Left kidney (tissue), 2 donors: ENCODE data around the gene STK16. TPM values are rescaled to one million over a fixed set of nuclear protein-coding genes. Genes with fewer than 3 reads are reported as not detected.
A peak's percentile ranks its signal among the peaks of the same experiment; 100 is the strongest.

ENCODE experiments used
- DNase-seq: peaks from one replicate; pipeline ENCODE4 v3.0.0-alpha.2; 2013
- polyA plus RNA-seq: library from polyadenylated mRNA; unstranded; fragments of 120-200 nt; gene quantifications from one replicate; pipeline ENCODE4 v1.2.1, GENCODE V29; 2013; ENCODE audit not compliant: insufficient read length

The STK16 gene
- polyA plus RNA-seq, 1 donor = 34.9 TPM

GRCh38 chr2:219210886-219211362 is 34.4 kb upstream of the STK16 start:
- no peak for DNase-seq

DNA sequence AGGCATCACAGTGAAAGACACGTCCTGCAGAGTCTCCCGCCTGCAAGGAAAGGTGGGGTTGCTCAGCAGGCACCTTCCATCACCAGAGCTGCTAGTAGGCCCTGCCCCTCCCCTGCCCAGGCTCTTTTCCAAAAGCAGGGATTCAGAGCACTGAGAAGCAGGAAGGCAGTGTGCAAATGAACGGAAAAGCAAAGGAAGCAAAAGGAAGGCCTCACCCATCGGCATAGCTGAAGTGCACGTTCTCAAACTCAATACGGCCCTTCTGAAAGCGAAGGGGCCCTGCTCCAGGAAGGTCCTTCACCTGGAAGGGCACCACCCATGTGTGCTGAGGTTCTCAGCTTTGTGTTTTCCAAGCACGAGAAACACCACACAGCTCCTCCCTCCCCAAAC is 32.3 kb upstream of the STK16 start:
- no peak for DNase-seq

DNA sequence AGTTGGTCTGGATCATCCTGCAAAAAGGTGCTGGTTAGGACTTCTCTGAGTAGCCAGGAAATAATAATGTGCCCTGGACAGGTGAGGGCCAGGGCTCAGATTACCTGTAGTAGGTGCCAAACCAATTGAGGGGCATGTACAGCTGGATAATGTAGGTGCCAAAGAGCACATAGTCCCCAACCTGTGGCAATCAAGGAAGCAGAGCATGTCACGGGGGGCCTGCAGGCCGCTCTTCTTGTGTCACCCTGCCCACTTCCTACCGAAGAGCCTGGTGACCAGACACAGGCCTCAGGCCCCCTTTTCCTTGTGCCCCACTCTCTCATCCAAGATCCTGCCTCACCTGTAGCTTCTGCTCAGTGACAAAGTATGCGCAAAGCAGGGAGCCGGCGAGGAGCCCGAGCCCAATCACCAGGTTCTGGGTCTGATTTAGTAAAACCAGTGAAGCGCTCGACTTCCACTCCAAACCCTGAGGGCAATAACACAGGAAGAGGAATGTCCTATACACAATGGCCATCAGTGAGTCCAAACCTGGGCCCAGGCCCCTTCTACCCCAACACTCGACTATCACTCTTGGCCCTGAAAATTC is 31.7 kb upstream of the STK16 start:
- no peak for DNase-seq

DNA sequence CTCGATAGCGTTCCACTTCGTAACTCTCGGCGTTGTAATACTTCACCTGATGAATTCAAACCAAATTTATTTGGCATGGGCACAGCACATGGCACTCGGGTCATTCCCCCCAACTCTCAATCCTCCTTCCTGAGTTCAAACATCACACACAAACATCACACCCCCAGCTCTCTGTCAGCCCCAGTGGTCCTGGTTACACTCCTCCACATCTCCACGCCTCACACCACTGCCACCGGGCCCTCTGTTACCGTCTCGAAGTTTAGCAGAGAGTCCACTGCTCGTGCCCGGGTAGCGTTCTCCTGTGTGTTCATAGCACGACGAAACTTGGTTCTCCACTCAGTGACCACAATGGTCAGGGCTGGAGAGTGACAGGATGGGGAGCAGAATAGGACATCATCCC is 31.1 kb upstream of the STK16 start:
- DNase-seq = no peak

DNA sequence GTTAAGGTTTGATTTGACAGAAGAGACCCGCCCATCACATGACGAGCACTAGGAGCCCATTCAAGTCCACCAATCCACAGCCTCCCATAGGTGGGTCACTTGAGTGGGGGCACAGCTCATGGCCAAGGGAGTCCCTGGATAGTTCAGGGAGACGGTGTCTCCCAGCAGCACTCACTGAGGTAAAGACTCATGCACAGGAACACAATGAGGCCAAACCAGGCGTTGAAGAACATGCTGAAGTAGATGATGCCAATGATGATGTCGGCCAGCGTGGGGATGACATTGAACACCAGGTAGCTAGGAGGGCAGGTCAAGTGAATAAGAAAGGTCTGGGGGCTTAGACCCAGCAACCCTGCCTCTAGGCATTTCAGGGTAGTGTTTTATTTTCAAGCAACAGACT is 30.5 kb upstream of the STK16 start:
- no peak for DNase-seq

DNA sequence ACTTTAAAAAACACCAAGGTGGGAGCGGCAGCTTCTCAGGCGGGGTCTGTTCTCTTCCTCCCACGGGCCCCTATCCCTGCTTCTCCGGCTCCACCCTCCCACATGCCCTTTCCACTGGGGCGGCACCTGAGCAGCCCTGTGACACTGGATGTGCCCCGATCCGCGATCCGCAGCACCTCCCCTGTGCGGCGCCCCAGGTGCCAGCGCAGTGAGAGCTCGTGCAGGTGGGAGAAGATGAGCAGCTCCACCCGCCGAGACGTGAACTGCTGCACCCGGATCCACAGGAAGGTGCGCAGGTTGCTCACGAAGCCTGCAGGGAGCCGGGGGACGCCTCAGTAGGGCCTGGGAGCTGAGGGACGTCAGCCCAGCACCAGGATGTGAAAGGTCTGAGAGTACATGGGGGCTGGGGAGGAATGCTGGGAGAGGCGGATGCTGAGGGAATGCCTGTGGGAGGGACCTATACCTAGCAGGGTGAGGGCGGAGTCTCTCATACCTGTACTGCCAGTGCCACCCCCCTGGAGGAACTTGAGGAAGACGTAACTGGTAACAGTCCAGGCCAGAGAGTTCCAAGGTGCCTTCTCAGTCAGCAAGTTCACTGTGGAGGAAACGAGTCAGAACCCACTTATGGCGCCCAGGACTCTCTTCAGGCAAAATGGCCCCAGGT is 29.3 kb upstream of the STK16 start:
- DNase-seq = no peak

DNA sequence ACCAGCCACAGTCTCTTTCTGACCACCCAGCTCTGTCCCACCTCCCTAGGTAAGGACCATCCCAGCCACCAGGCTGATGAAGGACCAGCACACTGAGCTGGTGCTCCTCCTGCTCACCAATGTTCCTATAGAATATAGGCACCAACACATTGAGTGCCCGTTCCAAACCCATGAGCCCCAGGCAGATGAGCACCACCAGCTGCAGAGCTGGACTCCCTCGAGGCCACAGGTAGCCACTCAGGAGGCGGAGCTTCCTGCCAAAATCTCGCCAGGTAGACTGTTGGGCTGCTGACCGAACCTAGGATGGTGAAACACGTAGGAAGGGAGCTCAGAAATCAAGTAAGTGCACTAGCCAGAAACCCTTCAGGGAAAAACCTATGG is 28.8 kb upstream of the STK16 start:
- DNase-seq = no peak

DNA sequence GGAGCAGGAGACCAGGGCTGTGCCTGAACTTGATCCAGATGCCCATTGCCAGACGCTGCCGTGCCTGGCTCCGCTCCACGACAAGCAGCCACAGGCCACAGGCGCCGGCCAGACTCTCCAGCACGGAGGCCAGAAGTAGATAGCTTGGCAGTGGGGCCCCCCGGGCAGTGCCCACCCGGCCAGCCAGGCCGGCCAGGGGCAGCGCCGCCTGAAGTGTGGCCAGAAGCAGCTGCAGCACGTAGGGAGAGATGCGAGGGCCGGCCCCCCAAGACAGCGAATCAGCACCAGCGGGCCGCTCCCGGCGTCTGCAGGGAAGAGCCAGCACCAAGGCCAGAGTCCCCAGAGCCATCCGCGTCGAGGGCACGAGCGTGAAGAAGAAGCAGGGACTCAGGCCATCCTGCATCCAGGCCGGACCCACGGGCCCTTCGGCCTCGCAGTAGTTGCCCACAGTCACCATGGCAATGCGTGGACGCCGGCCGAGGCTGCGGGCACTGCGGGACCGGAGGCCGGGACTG is 27.0 kb upstream of the STK16 start:
- DNase-seq = no peak

DNA sequence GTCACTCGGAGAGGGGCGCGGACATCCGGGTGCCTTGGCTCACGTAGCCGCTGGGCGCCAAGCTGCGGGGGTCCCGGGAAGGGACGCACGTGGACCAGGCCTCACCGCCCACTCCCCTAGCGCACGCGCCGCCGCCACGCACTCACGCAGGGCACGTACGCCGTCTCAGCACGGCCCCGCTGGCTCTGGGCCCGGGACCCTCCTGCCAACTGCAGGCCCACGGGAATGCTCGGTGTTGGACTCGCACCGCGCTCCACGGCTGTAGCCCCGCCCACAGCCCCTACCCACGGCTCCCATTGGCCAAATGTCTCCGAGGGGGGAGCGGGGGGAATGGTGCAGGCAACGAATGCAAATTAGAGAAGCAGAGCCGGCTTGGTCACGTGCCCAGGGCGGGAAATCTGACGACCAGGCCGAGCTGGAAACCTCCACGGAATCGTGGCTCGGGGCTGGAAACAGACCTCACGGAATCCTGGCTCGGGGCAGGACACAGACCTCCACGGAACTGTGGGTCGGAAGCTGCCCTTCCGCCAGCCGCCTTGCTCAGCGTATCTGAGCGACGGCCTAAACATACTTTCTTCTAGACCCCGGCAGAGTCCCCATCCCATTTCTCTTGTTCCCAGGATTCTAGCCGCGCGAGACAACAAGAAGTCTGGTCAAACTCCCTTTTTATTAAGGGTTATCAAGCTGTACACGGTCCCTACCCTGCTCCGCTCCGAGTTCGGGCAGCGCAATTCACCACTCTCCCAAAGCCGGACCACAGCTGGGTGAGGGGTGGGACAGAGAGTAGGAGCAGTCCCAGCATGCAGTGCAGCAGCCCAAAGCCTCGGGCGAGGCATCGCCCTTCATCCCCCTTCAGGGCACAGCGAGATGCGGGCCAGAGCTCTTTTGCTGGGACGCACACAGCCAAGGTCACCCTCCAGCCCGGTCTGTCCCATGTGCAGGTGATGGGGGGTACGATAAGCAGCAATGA is 26.3 kb upstream of the STK16 start, which contains the start of gene ABCB6:
ABCB6 (minus strand) TSS at position 227 of the 970 bp plus-strand sequence. CDS start 285 bp downstream, outside the sequence.
- DNase-seq = peak; percentile 95

DNA sequence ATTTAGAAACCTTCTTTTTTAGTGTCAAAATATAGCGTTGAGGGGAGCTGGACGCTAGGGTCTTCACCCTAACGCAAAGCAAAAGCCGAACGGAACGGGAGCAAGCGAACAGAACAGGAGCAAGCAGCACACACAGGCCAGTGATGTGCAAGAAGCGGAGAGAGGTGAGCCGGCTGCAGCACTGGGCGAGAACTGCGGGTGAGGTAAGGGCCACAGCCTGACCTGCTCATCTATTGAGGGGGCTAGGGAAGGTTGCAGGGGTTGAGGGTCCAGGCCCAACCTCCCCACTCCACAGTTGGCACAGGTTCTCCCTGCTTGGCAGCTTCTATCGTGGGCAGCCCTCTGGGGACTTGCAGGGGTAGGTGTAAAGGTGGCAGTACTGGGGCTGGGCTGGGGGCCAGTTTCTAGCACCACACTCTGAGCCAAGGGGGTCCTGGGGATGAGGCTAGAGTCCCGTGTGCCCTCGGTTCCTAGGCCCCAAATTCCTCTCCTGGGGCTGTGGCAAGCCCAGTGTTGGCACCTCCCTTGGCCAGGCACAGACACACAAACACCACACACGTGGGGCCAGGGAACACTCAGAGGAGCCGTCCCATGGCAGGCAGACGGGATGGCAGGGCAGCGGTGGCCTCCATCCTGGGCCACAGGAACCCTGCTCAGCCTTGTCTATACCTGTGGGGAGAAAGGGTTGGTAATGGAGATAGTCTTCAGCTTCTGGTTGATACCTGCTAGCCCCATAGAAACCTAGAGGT is 25.3 kb upstream of the STK16 start:
- no peak for DNase-seq

- DNase-seq = no peak
Observed at GRCh38 chr2:219220652-219221402, 24.5 kb upstream of the STK16 start.

DNA sequence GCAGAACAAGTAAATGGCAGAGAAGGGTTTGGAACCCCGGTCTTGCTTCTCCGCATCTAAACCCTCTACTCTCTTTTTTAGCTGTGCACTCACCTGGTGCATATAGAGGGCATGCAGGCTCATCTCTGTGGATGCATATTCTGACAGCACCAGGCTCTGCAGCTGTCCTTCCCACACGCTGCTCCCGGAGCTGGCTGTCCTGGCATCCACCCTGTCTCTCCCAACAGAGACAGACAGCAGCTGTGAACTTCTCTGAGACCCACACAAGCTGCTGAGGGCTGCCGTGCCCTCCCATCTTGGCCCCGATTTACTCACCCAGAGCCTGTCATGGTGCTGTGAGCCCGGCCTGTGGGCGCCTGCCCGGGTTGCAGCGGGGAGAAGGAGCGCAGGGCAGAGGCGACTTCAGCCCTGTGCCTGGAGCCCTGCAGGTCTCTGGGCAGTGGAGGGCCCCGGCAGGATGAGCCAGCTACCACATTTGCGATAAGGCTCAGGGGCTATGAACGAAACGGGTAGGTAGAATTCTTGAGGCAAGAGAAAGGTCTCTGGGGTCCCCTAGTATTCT is 23.2 kb upstream of the STK16 start:
- DNase-seq = no peak

DNA sequence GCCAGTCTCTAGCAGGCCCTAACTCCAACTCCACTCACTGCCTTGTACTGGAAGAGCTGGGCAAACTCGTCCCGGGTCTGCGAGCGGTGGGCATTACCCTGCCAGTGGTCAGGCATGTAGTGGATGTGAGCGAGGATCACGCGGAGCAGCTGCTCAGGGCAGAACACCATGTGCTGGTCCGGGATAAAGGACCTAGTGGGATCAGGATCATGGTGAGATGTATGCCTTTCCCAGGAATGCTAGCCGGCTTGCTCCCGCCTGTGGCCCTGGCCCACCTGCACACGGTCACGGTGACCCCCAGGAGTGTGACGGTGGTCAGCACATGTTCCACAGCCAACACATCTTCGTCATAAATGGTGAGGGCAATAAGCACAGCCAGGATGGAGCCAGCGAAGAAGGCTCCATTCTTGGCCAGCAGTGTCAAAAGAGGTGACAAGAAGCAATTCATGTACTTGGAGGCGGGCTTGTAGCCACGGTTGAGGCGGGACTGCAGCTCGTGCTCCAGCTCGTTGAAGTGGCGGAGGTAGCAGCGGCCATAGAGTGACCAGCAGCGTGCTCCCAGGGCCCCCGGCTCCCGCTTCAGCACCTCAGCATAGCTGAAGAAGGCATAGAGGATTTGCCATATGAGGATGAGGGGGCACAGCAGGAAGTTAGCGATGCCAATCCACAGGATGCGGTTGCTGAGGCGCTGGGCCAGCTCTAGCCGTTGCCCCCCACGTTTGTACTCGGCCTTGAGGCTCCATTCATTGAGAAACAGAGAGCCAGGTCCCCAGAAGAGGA is 21.3 kb upstream of the STK16 start:
- DNase-seq = no peak

GRCh38 chr2:219225350-219225749 is 19.9 kb upstream of the STK16 start:
- DNase-seq = no peak

- DNase-seq = no peak
Observed at GRCh38 chr2:219228041-219228910, 17.0 kb upstream of the STK16 start.

DNA sequence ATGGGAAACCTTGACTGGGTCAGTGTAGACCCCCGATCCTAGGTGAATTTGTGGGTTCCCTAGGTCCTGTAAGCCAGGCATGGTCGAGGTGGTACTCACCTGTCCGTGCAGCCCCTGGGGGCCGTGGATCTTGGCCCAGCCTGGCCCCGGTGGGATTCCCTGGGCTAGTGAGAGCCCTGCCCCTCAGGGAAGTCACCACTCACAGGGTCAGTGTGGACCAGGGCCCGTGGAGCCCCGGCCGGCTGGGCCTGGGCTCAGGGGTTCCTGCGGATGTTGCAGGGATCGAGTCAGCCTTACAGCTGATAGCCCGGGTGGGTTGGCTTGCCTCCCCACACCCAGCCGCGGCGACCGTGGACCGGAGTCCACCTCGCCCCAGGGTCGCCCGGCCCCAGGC is 16.4 kb upstream of the STK16 start:
- DNase-seq = no peak

DNA sequence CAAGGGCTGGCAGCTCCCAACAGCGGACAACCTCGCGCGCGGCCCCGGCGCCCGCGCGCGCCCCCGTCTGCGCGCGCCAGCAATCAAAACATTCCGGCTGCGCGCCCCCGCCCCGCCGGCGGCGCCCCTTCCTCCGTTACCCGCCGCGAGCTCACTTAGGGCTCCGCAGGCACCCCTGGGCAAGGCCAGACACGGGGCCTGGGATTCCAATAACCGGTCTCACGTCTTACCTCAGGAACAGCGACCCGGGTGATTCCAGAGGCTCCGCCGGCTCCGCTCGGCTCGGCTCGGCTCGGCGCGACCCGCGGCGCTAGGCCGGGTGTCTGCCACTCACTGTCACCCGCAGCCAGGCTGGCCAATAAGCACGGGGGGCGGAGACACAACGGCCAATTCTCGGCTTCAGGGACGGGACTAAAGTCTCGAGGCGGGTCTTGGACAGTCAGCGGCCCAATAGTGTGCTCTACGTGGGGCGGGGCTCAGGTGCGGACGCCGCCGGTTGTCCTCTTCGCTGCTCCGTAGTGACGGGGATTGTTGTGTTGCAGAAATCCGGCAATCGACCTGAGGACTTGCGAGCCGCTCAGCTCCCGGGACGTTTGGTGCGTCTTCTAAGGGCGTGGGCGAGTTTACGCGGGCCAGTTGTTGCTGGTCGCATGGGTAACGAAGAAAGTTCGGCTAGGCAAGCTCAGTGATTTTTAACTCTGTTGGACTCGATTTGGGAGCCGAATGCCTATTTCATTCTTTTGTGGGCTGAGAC is 15.8 kb upstream of the STK16 start, which contains the start of the genes ANKZF1 and ATG9A:
ANKZF1 (plus strand) TSS at position 502 of the 754 bp plus-strand sequence. CDS start 452 bp downstream, outside the sequence.
ATG9A (minus strand) TSS at position 332 of the 754 bp plus-strand sequence. CDS start 1,612 bp downstream, outside the sequence.
- DNase-seq = peak; percentile 99

DNA sequence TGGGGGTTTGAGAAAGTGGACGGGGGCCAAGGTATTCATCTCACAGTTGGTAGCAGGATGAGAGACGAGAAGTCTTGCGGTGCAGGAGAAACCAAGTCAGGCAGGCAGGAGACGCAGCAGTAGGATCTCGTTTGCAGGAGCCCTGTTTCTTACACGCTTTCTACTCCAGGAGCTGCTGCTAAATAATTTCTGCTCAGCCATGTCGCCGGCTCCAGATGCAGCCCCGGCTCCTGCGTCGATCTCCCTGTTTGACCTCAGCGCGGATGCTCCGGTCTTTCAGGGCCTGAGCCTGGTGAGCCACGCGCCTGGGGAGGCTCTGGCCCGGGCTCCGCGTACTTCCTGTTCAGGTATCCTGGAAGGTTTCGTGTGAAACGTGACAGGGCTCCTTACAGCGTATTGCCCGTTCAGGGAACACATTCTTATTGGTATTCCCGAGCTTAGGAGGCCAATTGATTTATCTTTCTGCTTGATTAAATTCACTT is 15.2 kb upstream of the STK16 start:
- DNase-seq = no peak
